ENCODE measurements around the gene DNAJC15. TPM values are rescaled to one million over a fixed set of nuclear protein-coding genes. Genes with fewer than 3 reads are reported as not detected.

The DNAJC15 gene
- total and polyA plus RNA-seq, 2 of the 4 experiments (the other 2 are of a cell fraction) = 7.0 to 22.0 TPM

- Histone ChIP-seq H3K36me3 (ENCODE audit: control insufficient read depth, insufficient read depth, low read length) (no peaks in the 10 kb centered on the region), H4K91ac (ENCODE audit: insufficient read depth, low read depth, low read length) (no peak overlapping the region), H4K5ac (ENCODE audit: low read depth, low read length) (no peak overlapping the region), H3K79me1 (ENCODE audit: low read depth in 1 of 2, low read length in 2 of 2) (no peaks in the 10 kb centered on the region), H3K4me2 (ENCODE audit: low read depth, low read length) (no peak overlapping the region), H3K27me3 (ENCODE audit: control insufficient read depth, insufficient read depth, low read length) (no peaks in the 10 kb centered on the region), H2BK15ac (ENCODE audit: low read depth, low read length) (no peak overlapping the region), H3K14ac (replicated peaks; ENCODE audit: low read depth, low read length) (no peak overlapping the region), H4K8ac (ENCODE audit: low read depth in 2 of 2, low read length in 2 of 2) (no peak overlapping the region), H3K4me3 (ENCODE audit: insufficient read depth, low read depth, low read length) (no peak overlapping the region), H2BK120ac (ENCODE audit: low read depth, low read length) (no peak overlapping the region), H3K9ac (ENCODE audit: low read depth, low read length) (no peak overlapping the region), H4K20me1 (ENCODE audit: insufficient read depth, low read length) (no peaks in the 10 kb centered on the region), H3K4ac (ENCODE audit: low read depth, low read length) (no peak overlapping the region), H3K27ac (ENCODE audit: insufficient read depth, low read length) (no peak overlapping the region), H2BK20ac (ENCODE audit: low read depth, low read length) (no peak overlapping the region), H3K4me1 (ENCODE audit: control insufficient read depth, insufficient read depth, low read length) (no peaks in the 10 kb centered on the region), H2AK9ac (replicated peaks; ENCODE audit: low read depth, low read length, poor library complexity) (no peak overlapping the region), H2BK5ac (ENCODE audit: low read depth, low read length, poor library complexity, severe bottlenecking) (no peak overlapping the region), H3K9me3 (ENCODE audit: control insufficient read depth, insufficient read depth, low read length) (no peaks in the 10 kb centered on the region), H2AFZ (replicated peaks; ENCODE audit: low read length, poor library complexity) (no peak overlapping the region), H3K56ac (ENCODE audit: extremely low read depth, insufficient read depth, low read length) (no peak overlapping the region), H3K9me1 (ENCODE audit: insufficient read depth, low read length) (no peaks in the 10 kb centered on the region), H3K23ac (ENCODE audit: low read depth, low read length) (no peak overlapping the region), H2AK5ac (ENCODE audit: low read depth, low read length) (no peak overlapping the region), H3K18ac (ENCODE audit: low read depth, low read length) (no peak overlapping the region)
- in situ Hi-C loops (cut with MboI; ENCODE audit: low sequenced_read_pairs) = no loop called here
- DNase-seq (no peak), ATAC-seq (ENCODE audit: low read depth) (no peak)
- dilution Hi-C loops (cut with HindIII; ENCODE audit: low sequenced_read_pairs, unreplicated experiment) = no loop called here
- CTCF ChIA-PET = interaction anchor here (1.0 kb wide), 1 partner anchor 30 kb away, joined by 3 read pairs; no protein-coding TSS in a partner anchor
- no TSS peak for BruUV-seq (replicated peaks)
- intact Hi-C loops (cut with micrococcal nuclease) = no loop called here
- TF ChIP-seq MAZ (IDR thresholded peaks at IDR 0.05; ENCODE audit: borderline replicate concordance, low read depth, low read length) (no peak), MAFK (IDR thresholded peaks at IDR 0.05; ENCODE audit: low read depth, low read length) (no peak), RAD21 (IDR thresholded peaks at IDR 0.05; ENCODE audit: low read length) (no peak), RFX5 (IDR thresholded peaks at IDR 0.05; ENCODE audit: low read depth, low read length) (no peak), POLR2A (IDR thresholded peaks at IDR 0.05; ENCODE audit: low read depth, low read length) (no peak), CTCF (conservative IDR thresholded peaks at IDR 0.05; ENCODE audit: low read depth, low read length) (no peak), BHLHE40 (IDR thresholded peaks at IDR 0.05; ENCODE audit: low read depth, low read length) (no peak), CEBPB (IDR thresholded peaks at IDR 0.05; ENCODE audit: low read depth, low read length) (no peak), USF2 (IDR thresholded peaks at IDR 0.05; ENCODE audit: low read depth, low read length) (no peak), MXI1 (IDR thresholded peaks at IDR 0.05; ENCODE audit: borderline replicate concordance, low read depth, low read length) (no peak)
- POLR2A ChIA-PET (ENCODE audit: unreplicated experiment) = no interaction called here
These were observed 39.4 kb upstream of the DNAJC15 start for GRCh38 chr13:42984026-42984425.
